Measurements from ENCODE around the gene SAG.

The SAG gene

GRCh38 chr2:233288663-233289062, 19.0 kb upstream of the SAG start:
- DNase-seq (ENCODE audit: low read depth in 2 of 2), result no peak

- no peak for DNase-seq (ENCODE audit: low read depth in 2 of 2)
Measured at GRCh38 chr2:233289648-233290047, 18.0 kb upstream of the SAG start.

- no peak for DNase-seq (ENCODE audit: low read depth in 2 of 2)
Measured at GRCh38 chr2:233290051-233290845, 17.4 kb upstream of the SAG start.

- no peak for DNase-seq (ENCODE audit: low read depth in 2 of 2)
Measured at GRCh38 chr2:233295891-233296290, 11.7 kb upstream of the SAG start.

- DNase-seq (ENCODE audit: low read depth in 2 of 2), result no peak
Measured at GRCh38 chr2:233297076-233297475, 10.5 kb upstream of the SAG start.

GRCh38 chr2:233300401-233300800, 7.2 kb upstream of the SAG start:
- DNase-seq (ENCODE audit: low read depth in 2 of 2), result no peak

- DNase-seq (ENCODE audit: low read depth in 2 of 2), result no peak
Measured at GRCh38 chr2:233301248-233301647, 6.4 kb upstream of the SAG start.

GRCh38 chr2:233301811-233302210, 5.8 kb upstream of the SAG start:
- no peak for DNase-seq (ENCODE audit: low read depth in 2 of 2)

GRCh38 chr2:233303252-233303651, 4.4 kb upstream of the SAG start:
- DNase-seq (ENCODE audit: low read depth in 2 of 2), result no peak

GRCh38 chr2:233311241-233311926, 3.8 kb downstream of the SAG start:
- no peak for DNase-seq (ENCODE audit: low read depth in 2 of 2)

GRCh38 chr2:233312874-233313273, 5.3 kb downstream of the SAG start:
- DNase-seq (ENCODE audit: low read depth in 2 of 2), result no peak

- no peak for DNase-seq (ENCODE audit: low read depth in 2 of 2)
Measured at GRCh38 chr2:233314180-233314925, 6.7 kb downstream of the SAG start.

GRCh38 chr2:233317196-233317943, 9.8 kb downstream of the SAG start:
- DNase-seq (ENCODE audit: low read depth in 2 of 2), result no peak

GRCh38 chr2:233319256-233319655, 11.6 kb downstream of the SAG start:
- DNase-seq (ENCODE audit: low read depth in 2 of 2), result no peak

- DNase-seq (ENCODE audit: low read depth in 2 of 2), result no peak
Measured at GRCh38 chr2:233320470-233320869, 12.9 kb downstream of the SAG start.

GRCh38 chr2:233321166-233321565, 13.6 kb downstream of the SAG start:
- no peak for DNase-seq (ENCODE audit: low read depth in 2 of 2)

GRCh38 chr2:233323851-233324250, 16.2 kb downstream of the SAG start:
- no peak for DNase-seq (ENCODE audit: low read depth in 2 of 2)

- no peak for DNase-seq (ENCODE audit: low read depth in 2 of 2)
Measured at GRCh38 chr2:233325256-233325655, 17.6 kb downstream of the SAG start.

GRCh38 chr2:233325814-233326213, 18.2 kb downstream of the SAG start:
- no peak for DNase-seq (ENCODE audit: low read depth in 2 of 2)

- DNase-seq (ENCODE audit: low read depth in 2 of 2), result no peak
Measured at GRCh38 chr2:233326500-233326899, 18.9 kb downstream of the SAG start.

GRCh38 chr2:233328922-233329321, 21.3 kb downstream of the SAG start:
- DNase-seq (ENCODE audit: low read depth in 2 of 2), result no peak
